Renal cortex interstitium (tissue), 11 donors: ENCODE measurements around the gene ERBB4. TPM values are rescaled to one million over a fixed set of nuclear protein-coding genes. Genes with fewer than 3 reads are reported as not detected.
A peak's percentile ranks its signal among the peaks of the same experiment; 100 is the strongest.
"Not testable (repeated sequence)": the region's sequence is repeated elsewhere in the genome, so short reads cannot be mapped to it uniquely, and the experiment has no call there.

Source experiments
- DNase-seq, 11 donors: peaks; one replicate each; pipeline ENCODE4 v3.0.0-alpha.2; 2013; ENCODE audit warnings: low read depth in 9 of 11, low spot score in 4 of 11; ENCODE audit errors: extremely low read depth in 1 of 11
- polyA plus RNA-seq, 3 donors: library from polyadenylated mRNA; unstranded; fragments of 120-200 nt; gene quantifications; one replicate each; pipeline ENCODE4 v1.2.1, GENCODE V29; 2013; ENCODE audit not compliant: insufficient read length in 3 of 3

Gene ERBB4
- polyA plus RNA-seq, 3 donors = 42.3 to 56.6 (median 54.7) TPM

- DNase-seq = no peak
These were observed 267.0 kb downstream of the ERBB4 start for GRCh38 chr2:212271583-212271982.

GRCh38 chr2:212269005-212269404, 269.6 kb downstream of the ERBB4 start:
- no peak for DNase-seq

GRCh38 chr2:212266297-212266696, 272.3 kb downstream of the ERBB4 start:
- DNase-seq = no peak

DNA sequence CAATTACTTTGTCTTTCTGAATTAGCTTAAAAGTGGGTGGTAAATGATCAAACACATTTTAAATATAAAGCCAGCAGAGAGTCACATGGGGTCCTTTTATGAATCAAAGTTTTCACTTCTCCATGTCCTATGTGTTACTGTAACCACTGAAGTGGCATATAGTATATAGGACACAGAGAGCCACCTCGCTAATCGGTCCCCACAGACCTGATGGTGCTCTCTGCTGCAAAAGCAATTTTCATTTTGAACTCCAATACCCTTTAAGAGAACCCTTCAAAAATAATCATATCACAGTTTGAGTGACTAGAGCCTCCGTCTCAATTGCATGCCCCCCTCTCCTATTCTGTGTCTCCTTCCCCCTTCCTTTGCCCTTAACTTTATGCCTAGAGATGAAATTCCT, 272.8 kb downstream of the ERBB4 start:
- DNase-seq = no peak

DNA sequence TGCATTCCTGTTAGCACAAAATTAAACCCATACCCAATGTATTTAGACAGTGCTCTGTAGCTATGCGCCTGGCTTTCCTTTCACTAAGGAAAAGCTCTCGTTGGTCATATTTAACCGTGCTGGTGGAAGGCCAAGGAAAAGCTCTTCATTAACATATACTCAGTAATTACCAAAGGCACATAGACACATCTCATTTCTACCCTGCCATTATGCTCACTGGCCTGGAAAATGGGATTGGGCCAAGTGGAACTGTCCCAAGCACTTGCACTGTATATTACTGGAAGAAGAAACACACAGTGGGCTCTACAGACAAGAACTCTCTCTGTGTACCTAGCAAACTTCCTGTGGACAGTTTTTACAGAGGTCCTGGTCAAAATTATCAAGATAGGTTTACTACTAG, 274.4 kb downstream of the ERBB4 start:
- peak in 1 of 11 donors; percentile 12 for DNase-seq

GRCh38 chr2:212259226-212259625, 279.4 kb downstream of the ERBB4 start:
- peak in 1 of 11 donors; percentile 39 for DNase-seq

DNA sequence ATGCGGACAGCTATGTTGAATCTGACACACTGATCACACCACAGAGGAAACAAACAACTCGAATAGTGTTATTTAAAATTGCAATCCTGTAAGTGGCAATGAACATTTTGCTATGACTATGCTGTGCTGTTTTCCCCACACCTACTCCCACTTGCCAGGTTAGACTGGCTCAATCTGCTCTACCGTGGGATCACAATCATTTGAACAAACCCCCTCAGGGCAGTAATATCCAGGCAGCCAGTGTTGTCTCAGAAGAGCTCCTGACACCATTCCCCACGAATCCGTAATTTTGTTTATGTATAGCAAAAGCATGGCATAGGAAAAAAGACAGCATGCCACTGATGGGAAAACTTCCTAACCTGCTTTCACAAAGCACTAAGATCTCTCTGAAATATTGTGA, 284.3 kb downstream of the ERBB4 start:
- DNase-seq = no peak

DNA sequence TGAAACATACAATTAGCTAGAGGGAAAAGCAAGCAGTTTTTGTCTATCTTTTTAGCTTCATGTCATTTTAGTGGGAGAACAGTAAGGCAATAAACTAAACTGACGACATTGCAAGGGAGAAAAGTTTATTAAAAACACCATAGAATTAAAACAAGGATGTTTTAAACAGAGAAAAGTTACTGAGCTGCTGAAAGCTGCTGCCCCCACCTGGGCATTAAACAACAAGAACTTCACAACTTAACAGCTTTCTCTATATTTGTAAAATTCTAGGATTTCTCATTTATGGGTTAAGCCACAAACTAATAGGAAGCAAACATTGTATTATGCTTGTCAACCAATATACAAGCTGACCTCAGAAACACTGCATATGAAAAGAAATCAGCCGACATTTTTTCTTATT, 289.2 kb downstream of the ERBB4 start:
- DNase-seq = no peak

DNA sequence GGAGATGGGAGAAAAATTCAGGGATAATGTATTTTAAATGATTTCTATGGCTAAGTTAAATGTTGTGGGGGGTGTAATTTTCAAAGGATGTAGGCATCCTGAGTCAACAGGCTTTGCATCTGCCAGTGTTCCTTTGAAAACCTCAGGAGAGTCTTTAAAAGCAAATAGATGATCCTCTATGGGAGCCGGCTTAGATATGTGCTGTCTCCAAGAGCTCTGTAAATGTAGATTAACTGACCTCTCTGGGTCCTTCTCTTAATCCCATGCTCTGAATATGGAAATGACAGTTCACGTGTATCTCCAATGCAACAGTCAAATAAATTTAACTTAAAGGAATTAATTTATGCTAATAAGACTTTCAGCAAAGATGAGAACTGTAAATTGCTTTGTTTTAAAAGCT, 292.7 kb downstream of the ERBB4 start:
- DNase-seq = no peak

DNA sequence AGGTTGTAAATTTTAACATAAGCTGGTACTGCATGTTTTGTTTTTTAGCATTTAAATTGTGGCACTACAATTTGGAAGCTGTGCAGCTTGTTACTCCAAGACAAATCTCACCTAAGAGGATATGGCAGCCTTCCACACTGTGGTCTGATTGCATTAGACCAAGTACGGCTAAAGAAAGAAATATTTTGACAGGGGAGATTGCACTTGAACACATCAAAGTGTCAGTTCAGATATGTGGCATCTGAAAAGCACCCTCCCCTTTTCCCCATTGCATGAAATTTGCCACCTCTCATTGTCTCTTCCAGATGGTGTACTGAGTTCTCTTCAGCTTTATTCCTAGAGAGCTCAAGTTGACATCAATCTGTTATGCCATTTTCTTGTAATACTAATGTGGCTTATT, 295.9 kb downstream of the ERBB4 start:
- DNase-seq = no peak

DNA sequence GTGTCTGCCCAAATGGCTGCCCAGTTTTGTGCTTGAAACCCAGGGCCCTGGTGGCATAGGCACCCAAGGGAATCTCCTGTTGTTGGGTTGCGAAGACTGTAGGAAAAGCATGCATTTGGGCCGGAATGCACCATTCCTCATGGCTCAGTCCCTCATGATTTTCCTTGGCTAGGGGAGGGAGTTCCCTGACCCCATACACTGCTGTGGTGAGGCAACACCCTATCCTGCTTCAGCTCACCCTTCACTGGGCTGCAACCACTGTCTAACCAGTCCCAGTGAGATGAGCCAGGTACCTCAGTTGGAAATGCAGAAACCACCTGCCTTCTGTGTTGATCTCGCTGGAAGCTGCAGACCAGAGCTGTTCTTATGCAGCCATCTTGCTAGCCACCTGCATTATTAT, 300.4 kb downstream of the ERBB4 start:
- not testable (repeated sequence) for DNase-seq

GRCh38 chr2:212237350-212238095, 301.1 kb downstream of the ERBB4 start:
- peak in 2 of 11 donors; percentile 15 to 18 for DNase-seq

DNA sequence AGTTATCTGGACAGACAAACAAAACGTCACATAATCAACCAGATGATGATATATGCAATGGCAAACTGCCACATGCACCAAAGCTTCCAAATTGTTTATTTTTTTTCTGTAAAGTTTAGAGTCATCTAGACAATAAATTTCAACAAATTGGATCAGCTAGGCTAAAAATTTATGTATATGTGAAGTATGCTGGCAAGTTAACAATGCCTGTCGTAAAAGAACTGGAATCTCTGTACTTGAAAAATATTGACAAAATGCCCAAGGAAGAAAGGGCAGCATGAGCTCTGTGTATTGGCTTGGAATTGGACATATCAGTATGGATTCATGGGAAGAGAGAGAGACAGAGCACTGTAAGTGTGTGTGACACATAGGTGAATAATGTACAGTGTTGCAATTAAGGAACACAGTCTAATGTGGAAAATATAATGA, 309.8 kb downstream of the ERBB4 start:
- no peak for DNase-seq

- peak in 1 of 11 donors; percentile 11 for DNase-seq
These were observed 310.8 kb downstream of the ERBB4 start for GRCh38 chr2:212227755-212228154.

DNA sequence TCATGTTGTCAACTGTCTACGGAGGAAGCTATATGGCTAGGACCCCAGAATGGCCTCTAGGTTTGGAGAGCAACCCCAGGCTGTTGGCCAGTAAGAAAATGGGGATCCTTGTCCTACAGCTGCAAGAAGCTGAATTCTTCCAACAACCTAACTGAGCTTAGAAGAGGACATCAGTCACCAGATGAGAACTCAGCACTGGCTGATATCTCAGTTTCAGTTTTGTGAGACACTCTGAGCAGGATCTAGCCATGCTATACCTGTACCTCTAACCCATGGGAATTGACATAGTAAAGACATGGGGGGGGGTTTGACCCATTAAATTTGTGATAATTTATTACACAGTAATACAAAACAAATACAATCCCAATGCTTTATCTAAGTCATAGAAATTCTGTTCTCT, 312.5 kb downstream of the ERBB4 start:
- no peak for DNase-seq

GRCh38 chr2:212223696-212224095, 314.9 kb downstream of the ERBB4 start:
- no peak for DNase-seq

GRCh38 chr2:212213191-212213590, 325.4 kb downstream of the ERBB4 start:
- no peak for DNase-seq

DNA sequence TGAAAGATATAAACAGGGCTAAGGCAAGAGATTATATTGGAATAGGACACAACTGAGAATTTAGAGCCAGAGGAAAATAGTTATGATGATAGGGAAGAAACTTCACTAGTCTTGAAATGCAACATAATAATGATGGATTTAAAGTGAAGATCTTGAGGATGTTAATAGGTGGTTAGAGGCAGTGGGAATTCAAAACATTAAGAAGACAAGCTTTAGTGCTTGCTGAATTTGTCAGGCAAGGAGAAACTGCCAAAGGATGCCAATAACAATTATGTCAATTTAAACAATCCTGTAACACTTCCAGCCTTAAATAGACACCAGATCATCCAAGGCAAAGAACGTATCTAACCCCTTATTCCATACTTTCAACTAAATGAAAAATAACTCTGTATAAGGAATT, 330.1 kb downstream of the ERBB4 start:
- DNase-seq = no peak

GRCh38 chr2:212197776-212198175, 340.8 kb downstream of the ERBB4 start:
- no peak for DNase-seq

DNA sequence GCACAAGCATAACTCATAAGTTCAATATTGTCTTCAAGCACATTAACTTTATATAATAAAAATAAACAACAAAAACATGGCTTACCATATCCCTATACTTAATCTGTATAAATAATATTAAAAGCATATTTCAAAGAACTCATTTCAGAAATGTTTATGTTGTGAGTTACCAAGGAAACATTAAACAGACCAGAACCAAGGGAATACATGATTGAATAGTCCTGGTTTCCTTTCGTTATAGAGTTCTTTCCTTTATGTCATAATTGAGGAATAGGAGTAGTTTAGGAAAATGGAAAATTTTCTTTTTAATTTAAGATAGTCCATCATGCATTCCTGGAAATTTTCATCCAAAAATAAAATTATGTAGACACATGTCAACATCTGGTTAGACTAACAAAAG, 343.0 kb downstream of the ERBB4 start:
- peak in 1 of 11 donors; percentile 11 for DNase-seq

DNA sequence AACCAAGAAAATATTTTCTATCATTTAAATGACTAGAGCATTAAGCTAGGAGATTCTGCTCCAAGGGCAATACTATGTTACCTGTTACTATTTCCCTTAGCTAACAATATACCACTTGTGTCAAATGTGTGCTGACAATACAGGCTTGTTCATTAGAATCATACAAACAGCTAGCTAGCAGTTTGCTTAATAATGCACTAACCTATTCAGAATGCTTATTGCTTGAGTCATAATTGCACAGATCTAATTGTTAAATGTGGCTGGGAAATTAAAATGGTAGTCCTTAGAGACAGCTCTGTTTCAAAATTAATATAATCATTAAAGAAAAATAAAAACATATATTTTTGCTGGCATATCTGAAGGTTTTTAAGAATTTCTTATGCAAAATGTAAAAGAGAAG, 344.2 kb downstream of the ERBB4 start:
- DNase-seq = no peak
